CD4-positive, CD25-positive, alpha-beta regulatory T cell (primary cell): ENCODE results near the gene MAP4K1. TPM values are rescaled to one million over a fixed set of nuclear protein-coding genes. Genes with fewer than 3 reads are reported as not detected.

ENCODE experiments used
- ATAC-seq, 2 donors: fragments of 150-1000 bp; cut with Tn5 transposase; one replicate each; pipeline ENCODE4 v1.10.0; 2021; ENCODE audit warnings: low read depth in 2 of 2, moderate number of reproducible peaks in 2 of 2, moderate library complexity in 1 of 2
- DNase-seq, 3 donors: peaks; one replicate each; pipeline versions ENCODE4 v3.0.0 to v3.0.0-alpha.2; 2012 to 2022; ENCODE audit warnings: mixed read lengths in 1 of 3
- H3K27ac ChIP-seq: one replicate; pipeline ENCODE4 v1.7.0; 2013; ENCODE audit warnings: mild to moderate bottlenecking, low read length; ENCODE audit not compliant: insufficient read depth, poor library complexity, severe bottlenecking
- H3K27me3 ChIP-seq: one replicate; pipeline ENCODE4 v1.7.0; 2013; ENCODE audit warnings: low read length; ENCODE audit not compliant: control insufficient read depth, insufficient read depth
- H3K36me3 ChIP-seq: one replicate; pipeline ENCODE4 v1.7.0; 2013; ENCODE audit warnings: mild to moderate bottlenecking, low read length, moderate library complexity; ENCODE audit not compliant: control insufficient read depth, insufficient read depth
- H3K4me1 ChIP-seq: 2 replicates; pipeline ENCODE4 v1.7.0; 2013; ENCODE audit warnings: mild to moderate bottlenecking, low read length; ENCODE audit not compliant: insufficient read depth, control insufficient read depth, poor library complexity, severe bottlenecking
- H3K4me3 ChIP-seq: one replicate; pipeline ENCODE4 v1.7.0; 2013; ENCODE audit warnings: low read depth, mild to moderate bottlenecking, low read length, moderate library complexity
- H3K9me3 ChIP-seq, 2 experiments: 1 replicate in 1 of 2; 2 replicates in 1 of 2; pipeline ENCODE4 v1.7.0; 2013; ENCODE audit warnings: low read length in 2 of 2, mild to moderate bottlenecking in 1 of 2, moderate library complexity in 1 of 2; ENCODE audit not compliant: control insufficient read depth in 2 of 2
- H3K27ac Mint-ChIP-seq, 3 donors: one replicate each; pipeline ENCODE4 v1.8.0; 2020 to 2022; ENCODE audit warnings: mild to moderate bottlenecking in 3 of 3, mixed read lengths in 3 of 3, moderate library complexity in 2 of 3
- H3K27me3 Mint-ChIP-seq: one replicate; pipeline ENCODE4 v1.8.0; 2022; ENCODE audit warnings: mild to moderate bottlenecking, mixed read lengths
- H3K36me3 Mint-ChIP-seq: one replicate; pipeline ENCODE4 v1.8.0; 2020; ENCODE audit warnings: mixed read lengths
- H3K4me1 Mint-ChIP-seq, 4 donors: one replicate each; pipeline ENCODE4 v1.8.0; 2020 to 2022; ENCODE audit warnings: mixed read lengths in 4 of 4, mild to moderate bottlenecking in 1 of 4
- H3K4me3 Mint-ChIP-seq, 4 donors: one replicate each; pipeline ENCODE4 v1.8.0; 2020 to 2022; ENCODE audit warnings: mild to moderate bottlenecking in 4 of 4, mixed read lengths in 4 of 4, moderate library complexity in 3 of 4
- H3K9me3 Mint-ChIP-seq, 7 donors: one replicate each; pipeline ENCODE4 v1.8.0; 2020 to 2022; ENCODE audit warnings: mixed read lengths in 7 of 7, mild to moderate bottlenecking in 3 of 7, moderate library complexity in 2 of 7
- polyA plus RNA-seq, 4 donors: library from polyadenylated mRNA; unstranded; fragments of 300-500 nt; fragmentation: Illumina TruSeq; gene quantifications; one replicate each; pipeline ENCODE4 v1.2.3, GENCODE V29; 2021
- total RNA-seq: library from RNA; stranded (reverse); gene quantifications from one replicate; pipeline ENCODE4 v1.2.3, GENCODE V29; 2022

MAP4K1 gene
- total RNA-seq (310 TPM), polyA plus RNA-seq (100 to 1,000 TPM; 117 to 164 (median 140) TPM)

DNA sequence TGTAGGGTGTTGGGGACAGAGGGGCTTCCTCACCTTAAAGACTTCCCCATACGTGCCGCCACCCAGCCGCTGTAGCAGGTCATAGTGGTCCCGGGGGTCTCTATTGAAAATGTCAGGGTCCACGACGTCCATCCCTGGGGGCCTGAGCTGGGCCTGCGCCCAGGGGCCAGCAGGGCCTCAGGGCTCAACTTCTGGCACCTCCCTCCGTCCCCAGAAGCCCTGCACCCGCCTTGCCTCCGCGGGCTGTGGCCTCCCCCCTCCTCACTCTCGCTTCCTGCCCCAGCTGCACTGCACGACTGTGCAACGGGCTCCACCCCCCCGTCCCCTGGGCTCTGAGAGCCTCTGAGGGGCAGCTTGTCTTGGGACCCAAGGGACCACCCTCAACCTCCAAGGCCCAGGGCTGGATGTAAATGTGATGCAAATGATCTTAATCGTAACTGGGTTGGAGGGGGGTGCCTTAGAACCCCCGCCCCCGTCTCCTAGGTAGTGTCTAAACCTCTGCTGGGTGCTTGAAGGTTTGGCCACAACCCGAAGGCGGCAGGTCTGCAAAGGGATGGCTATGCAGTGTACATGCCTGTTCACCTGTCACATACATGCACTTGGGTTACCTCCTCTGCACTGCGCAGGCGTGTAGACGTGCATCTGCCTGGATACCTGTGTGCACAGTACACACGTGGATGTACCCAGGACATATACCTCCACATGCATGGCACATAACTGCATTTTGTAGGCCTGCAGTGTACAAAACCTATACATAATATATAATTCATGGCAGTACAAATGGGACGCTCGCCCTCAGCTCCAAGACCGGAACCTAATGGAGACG, at the start of gene MAP4K1:
Gene MAP4K1 (minus strand): TSS at position 190 of the 826 bp plus-strand sequence. CDS start 58 bp downstream, at position 132.
- Histone ChIP-seq H3K27me3 (no peaks in the 10 kb centered on the region), H3K9me3 (no peaks in the 10 kb centered on the region), H3K36me3 (peaks cover 35% of the 10 kb centered on the region), H3K4me3 (peak within 1 kb of the TSS; percentile 92), H3K27ac (peak within 1 kb of the TSS; percentile 92), H3K4me1 (peaks cover 58% of the 10 kb centered on the region)
- Mint-ChIP-seq H3K36me3 (peaks cover 29% of the 10 kb centered on the region), H3K27me3 (no peaks in the 10 kb centered on the region), H3K9me3 (no peaks in the 10 kb centered on the region), H3K4me1 (peaks cover 5 to 79% (median 28%) of the 10 kb centered on the region in 4 donors), H3K27ac (peak within 1 kb of the TSS; percentile 95 to 100 (median 99)), H3K4me3 (peak within 1 kb of the TSS; percentile 95 to 100 (median 98))
- ATAC-seq (peak; percentile 74 to 78), DNase-seq (peak; percentile 56 to 85 (median 65))

DNA sequence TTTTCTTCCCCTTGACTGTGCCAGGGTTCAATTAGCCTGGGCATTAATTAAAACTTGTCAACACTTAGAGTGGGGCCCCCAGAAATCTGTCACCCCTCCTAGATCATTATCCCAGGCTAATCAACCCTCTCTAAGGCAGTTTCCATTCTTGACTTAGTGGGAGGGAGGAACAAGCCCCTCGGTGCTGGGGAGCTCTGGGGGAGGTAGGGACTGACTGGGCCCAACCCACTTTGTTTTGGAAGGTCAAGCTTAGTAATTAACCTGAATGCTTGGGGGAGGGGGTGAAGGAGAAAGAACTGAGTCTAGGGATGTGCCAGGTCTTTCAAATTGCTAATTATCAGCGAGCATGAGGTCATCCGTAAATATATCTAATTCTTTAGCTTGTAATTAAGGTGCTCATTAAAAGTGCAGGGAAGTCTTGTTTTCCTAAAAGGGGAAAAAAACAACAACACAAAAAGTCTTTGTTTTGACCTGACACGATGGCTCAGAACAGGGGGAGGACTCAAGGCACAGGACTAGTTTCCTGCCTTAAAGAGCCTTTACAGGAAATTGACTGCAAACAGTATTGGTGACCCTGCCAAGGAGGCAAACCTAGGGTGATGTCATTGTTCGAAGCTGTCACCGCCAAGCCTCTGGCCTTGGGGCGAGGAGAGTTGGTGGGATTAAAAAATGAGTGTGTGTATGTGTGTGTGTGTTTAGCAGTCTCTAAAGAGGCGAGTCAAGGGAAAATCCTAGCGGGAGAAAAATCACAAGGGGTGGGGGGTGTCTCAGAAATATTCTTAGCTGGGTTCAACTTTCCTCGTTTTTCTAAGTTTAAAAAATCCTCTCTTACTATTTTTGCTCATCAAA, 49.1 kb upstream of the MAP4K1 start:
- H3K9me3 ChIP-seq: no peaks in the 10 kb centered on the region
- peak overlapping the region; percentile 79 for H3K27ac ChIP-seq
- peak; percentile 84 to 87 for ATAC-seq
- Mint-ChIP-seq H3K4me3 (peak overlapping the region; percentile 73 to 78 (median 76)), H3K27me3 (no peaks in the 10 kb centered on the region), H3K36me3 (peaks cover 14% of the 10 kb centered on the region), H3K4me1 (peaks cover 19 to 98% (median 75%) of the 10 kb centered on the region in 4 donors), H3K27ac (peak overlapping the region; percentile 71 to 97 (median 96)), H3K9me3 (no peaks in the 10 kb centered on the region)
- H3K36me3 ChIP-seq: peaks cover 3% of the 10 kb centered on the region
- H3K4me1 ChIP-seq: peaks cover 94% of the 10 kb centered on the region
- no peaks in the 10 kb centered on the region for H3K27me3 ChIP-seq
- DNase-seq: peak in 2 of 3 donors; percentile 53 to 73
- H3K4me3 ChIP-seq: peak overlapping the region; percentile 62

DNA sequence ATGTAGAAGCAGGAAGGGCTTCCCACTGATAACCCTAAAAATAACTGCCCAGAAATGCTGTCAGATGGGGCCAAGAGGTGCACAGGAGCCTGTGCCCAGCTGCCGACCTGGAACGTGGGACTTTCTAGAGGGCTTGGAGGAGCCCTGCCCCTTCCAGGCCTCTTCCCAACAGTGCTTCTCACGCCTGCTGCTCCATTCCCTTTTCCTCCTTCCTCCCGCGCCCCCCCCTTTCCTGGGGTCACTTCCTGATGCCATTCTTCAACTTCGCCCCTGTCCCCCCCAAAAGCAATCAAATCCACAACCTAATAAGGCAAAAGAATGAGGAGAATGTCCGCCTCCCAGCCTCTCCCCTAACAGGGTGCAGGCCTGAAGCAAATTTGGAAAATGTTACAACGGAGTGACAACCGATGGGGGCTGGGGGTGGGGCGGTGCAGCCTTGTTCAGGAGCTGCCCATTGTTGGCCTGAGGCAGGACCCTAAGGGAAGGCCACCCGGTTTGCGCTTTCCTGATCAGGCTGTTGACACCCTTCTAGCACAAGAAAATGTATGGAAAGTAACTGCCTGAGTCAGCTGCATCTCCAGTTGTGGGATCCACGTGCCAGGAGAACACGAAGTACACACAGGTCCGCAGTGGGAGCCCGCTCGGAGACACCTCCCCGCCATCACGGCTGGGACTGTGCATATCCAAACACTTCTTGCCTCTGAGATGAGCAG, 48.4 kb upstream of the MAP4K1 start:
- H3K27me3 Mint-ChIP-seq: no peaks in the 10 kb centered on the region
- peaks cover 0 to 1% (median 0%) of the 10 kb centered on the region in 7 donors for H3K9me3 Mint-ChIP-seq
- DNase-seq (no peak), ATAC-seq (no peak)
- no peak overlapping the region for H3K4me3 ChIP-seq
- peaks cover 17% of the 10 kb centered on the region for H3K36me3 Mint-ChIP-seq
- no peaks in the 10 kb centered on the region for H3K9me3 ChIP-seq
- peaks cover 89% of the 10 kb centered on the region for H3K4me1 ChIP-seq
- no peaks in the 10 kb centered on the region for H3K27me3 ChIP-seq
- peaks cover 3% of the 10 kb centered on the region for H3K36me3 ChIP-seq
- H3K4me3 Mint-ChIP-seq: peak overlapping the region in 3 of 4 donors; percentile 26 to 76 (median 59)
- peaks cover 19 to 95% (median 72%) of the 10 kb centered on the region in 4 donors for H3K4me1 Mint-ChIP-seq
- peak overlapping the region; percentile 71 to 97 (median 96) for H3K27ac Mint-ChIP-seq
- peak overlapping the region; percentile 79 for H3K27ac ChIP-seq

DNA sequence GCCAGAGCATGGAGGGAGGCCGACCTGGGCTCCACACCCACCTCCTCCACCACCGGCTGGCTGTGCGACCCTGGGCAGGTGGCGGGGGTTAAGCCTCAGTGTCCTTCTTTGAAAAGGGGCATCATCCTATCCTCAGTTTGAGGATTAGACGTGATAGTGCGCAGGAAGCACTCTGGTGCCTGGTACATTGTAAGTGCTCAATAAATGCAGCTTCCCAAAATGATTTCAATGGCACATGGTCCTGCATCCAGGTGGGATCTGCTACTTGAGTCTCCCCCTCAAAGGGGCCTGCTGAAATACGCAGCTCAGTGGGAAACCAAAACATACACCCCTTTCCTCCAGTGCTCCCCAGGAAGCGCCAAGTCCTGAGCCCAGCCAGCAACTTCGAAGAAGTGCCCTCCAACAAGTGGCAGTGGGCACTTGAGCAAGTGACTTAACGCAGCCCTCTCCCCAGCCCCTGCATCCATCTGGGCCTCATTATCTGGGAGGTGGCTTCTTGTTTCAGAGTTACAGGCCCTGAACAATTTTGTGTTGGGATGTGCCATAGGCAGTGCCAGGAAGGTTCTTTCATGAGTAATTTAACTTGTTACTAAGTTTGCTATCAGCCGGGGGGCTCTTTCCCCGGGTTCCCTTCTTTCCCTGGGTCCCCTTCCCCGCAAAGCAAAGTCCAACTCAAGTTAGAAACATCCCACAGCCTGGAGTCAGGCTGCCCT, 47.6 kb upstream of the MAP4K1 start:
- no peak for ATAC-seq
- Mint-ChIP-seq H3K9me3 (peaks cover 0 to 1% (median 0%) of the 10 kb centered on the region in 7 donors), H3K4me3 (peak overlapping the region in 1 of 4 donors; percentile 59), H3K27me3 (no peaks in the 10 kb centered on the region), H3K27ac (peak overlapping the region in 2 of 3 donors; percentile 42 to 71), H3K4me1 (peaks cover 19 to 95% (median 72%) of the 10 kb centered on the region in 4 donors), H3K36me3 (peaks cover 23% of the 10 kb centered on the region)
- Histone ChIP-seq H3K4me3 (no peak overlapping the region), H3K27me3 (no peaks in the 10 kb centered on the region), H3K9me3 (no peaks in the 10 kb centered on the region), H3K4me1 (peaks cover 88% of the 10 kb centered on the region), H3K27ac (peak overlapping the region; percentile 79), H3K36me3 (peaks cover 3% of the 10 kb centered on the region)
- DNase-seq: no peak

DNA sequence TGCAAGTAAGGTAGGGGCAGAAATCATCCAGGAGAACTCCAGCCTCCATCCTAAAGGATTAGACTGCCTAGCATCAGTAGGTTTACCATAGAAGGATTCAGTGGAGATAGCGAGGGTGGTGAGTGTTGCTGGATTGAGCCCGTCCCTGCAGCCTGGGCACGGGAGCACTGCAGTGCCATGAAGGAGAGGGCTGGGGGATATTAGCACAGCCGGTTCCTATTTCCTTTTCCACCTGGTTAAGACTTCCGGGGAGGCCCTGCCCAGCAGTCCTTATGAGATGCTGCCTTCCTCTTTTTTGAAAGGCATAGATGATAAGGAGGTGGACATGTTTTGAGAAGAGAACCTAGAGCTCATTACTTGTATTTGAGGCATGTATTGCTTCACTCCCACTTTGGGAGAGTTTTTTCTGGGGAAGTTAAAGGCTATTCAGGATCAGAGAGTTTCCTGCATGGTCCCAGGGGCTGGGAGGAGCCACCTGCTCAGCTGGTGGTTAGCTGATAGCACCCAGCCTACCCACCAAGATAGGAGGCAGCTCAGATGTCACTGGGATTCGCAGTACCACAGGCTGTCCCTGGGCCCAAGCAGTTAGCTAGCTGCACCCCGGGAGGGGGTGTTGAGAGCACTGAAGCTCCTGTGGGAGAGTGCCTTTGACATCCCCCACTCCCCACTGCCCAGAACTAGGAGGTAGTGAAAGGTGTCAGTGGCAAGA, 46.9 kb upstream of the MAP4K1 start:
- peaks cover 3% of the 10 kb centered on the region for H3K36me3 ChIP-seq
- peaks cover 19 to 95% (median 69%) of the 10 kb centered on the region in 4 donors for H3K4me1 Mint-ChIP-seq
- peak overlapping the region in 2 of 3 donors; percentile 76 to 88 for H3K27ac Mint-ChIP-seq
- no peaks in the 10 kb centered on the region for H3K9me3 ChIP-seq
- DNase-seq: no peak
- H3K36me3 Mint-ChIP-seq: peaks cover 22% of the 10 kb centered on the region
- peaks cover 82% of the 10 kb centered on the region for H3K4me1 ChIP-seq
- H3K27ac ChIP-seq: peak overlapping the region; percentile 9
- no peaks in the 10 kb centered on the region for H3K27me3 Mint-ChIP-seq
- peak overlapping the region in 3 of 4 donors; percentile 17 to 77 (median 43) for H3K4me3 Mint-ChIP-seq
- H3K9me3 Mint-ChIP-seq: peaks cover 0 to 1% (median 0%) of the 10 kb centered on the region in 7 donors
- H3K27me3 ChIP-seq: no peaks in the 10 kb centered on the region
- H3K4me3 ChIP-seq: peak overlapping the region; percentile 37
- ATAC-seq: no peak

DNA sequence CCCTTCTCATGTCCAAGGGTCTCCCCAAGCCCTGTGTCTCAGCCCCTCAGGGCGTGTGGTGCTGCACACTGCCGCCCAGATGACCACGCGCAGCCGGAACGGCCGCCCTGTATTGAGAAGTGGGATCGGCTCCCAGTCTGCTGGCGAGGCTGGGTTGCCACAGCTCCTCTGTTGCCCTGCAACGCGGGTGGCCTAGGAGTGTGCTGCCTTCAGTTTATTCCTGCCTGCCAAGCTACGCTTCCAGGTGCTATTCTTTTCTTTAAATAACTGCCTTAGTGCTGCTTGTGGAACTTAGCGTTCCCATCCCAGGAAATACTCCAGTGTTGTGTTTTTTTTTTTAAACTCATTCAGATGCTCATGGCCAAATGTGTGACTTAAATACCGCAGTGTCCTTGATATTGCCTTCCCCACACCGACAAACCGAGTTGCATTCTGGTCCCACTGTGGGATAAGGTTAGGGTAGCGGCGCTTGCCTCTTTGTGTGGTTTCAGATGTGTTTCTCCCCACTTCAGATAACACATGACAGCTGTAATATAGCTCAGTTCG, 46.3 kb upstream of the MAP4K1 start:
- Histone ChIP-seq H3K4me3 (peak overlapping the region; percentile 37), H3K27ac (peak overlapping the region; percentile 9), H3K9me3 (no peaks in the 10 kb centered on the region), H3K27me3 (no peaks in the 10 kb centered on the region), H3K36me3 (peaks cover 3% of the 10 kb centered on the region), H3K4me1 (peaks cover 82% of the 10 kb centered on the region)
- Mint-ChIP-seq H3K4me1 (peaks cover 18 to 95% (median 66%) of the 10 kb centered on the region in 4 donors), H3K27me3 (no peaks in the 10 kb centered on the region), H3K9me3 (peaks cover 0 to 1% (median 0%) of the 10 kb centered on the region in 7 donors), H3K36me3 (peaks cover 17% of the 10 kb centered on the region), H3K4me3 (peak overlapping the region in 2 of 4 donors; percentile 43 to 77), H3K27ac (peak overlapping the region in 2 of 3 donors; percentile 76 to 88)
- ATAC-seq: no peak
- no peak for DNase-seq
